Fibroblast of skin of right biceps (primary cell): ENCODE measurements around the gene ARHGAP23.
"Not testable (repeated sequence)": the region's sequence is repeated elsewhere in the genome, so short reads cannot be mapped to it uniquely, and the experiment has no call there.

Experiments
- DNase-seq: peaks from one replicate; pipeline ENCODE4 v3.0.0-alpha.2; 2013

ARHGAP23 gene

GRCh38 chr17:38491346-38492066, 63.2 kb downstream of the ARHGAP23 start:
- not testable (repeated sequence) for DNase-seq

DNA sequence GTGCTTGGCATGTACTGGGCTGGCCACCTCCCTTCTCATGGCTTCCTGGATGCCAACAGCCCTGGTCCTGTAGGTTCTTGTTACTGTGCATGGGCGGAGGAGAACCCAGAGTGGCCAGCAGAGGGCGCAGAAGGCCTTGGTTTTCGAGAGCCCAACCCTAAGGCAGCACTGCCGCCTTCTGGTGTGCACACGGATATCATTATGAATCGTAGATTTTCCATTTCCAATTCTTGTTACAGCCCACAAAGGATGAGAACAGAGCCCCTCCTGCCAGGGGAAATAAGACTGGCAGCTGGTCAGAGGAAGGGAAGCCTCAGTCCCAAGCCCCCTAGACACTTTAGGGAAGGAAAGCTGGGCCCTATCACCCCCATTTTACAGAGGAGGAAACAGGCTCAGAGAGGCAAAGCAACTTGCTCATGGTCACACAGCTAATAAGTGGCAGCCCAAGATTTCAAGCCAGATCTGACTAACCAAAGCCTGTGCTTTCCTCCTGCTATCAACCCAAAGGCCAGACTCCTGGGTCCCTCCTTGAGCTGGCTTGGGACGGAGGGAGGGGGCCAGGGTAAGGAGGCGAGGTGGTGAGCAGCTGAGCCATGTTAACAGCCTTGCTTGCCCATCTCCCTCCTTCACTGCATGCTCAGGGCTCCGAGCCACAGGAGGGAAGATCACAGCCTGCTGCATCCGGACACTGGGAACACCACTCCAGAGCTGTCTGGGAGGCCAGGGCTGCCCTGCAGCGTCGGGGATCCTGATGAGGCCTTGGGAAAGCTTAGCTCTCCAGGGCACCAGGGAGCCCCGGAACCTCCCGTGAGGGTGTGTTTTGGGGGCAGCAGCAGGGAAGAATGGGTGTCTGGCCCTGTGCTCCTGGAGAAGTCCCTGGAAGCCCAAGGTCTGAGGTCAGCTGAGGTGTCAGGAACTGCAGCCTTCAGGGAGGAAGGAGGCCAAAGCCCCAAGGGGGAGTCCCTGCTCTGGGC, 64.1 kb downstream of the ARHGAP23 start:
- peak; percentile 81 for DNase-seq

DNA sequence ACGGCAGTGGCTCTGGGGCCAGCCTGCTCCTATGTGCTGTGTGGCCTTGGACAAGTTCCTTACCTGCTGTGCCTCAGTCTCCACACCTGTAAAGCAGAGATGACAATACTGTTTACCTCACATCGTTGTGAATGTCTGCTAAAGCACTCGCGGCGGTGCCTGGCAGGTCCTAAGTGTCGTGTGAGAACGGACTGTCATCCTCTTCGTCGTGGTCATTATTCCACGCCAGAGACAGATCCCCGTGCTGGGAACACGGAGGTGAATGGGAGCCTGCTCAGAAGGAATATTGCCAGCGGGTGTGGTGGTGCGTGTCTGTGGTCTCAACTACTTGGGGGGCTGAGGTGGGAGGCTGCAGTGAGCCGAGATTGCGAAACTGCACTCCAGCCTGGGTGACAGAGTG, 65.9 kb downstream of the ARHGAP23 start:
- not testable (repeated sequence) for DNase-seq

DNA sequence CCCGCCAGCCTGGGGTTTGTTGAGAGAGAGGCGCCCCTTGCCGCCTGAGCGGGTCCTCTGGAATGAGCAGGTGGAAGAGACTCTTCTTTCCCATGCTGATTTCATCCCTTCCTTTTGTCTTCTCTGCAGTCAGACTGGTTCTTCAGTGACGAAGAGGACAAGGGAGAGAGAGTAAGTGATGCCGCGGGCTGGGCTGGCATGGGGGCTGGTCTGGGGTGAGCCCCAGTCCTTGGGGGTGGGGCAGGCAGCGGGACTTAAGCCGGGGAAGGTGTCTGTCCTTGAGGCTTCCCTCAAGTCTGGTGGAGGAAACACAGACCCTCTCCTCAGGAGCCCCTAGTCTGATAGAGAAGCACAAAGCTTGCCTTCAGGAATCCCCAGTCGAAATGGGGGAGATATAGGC, 69.4 kb downstream of the ARHGAP23 start:
- not testable (repeated sequence) for DNase-seq

DNA sequence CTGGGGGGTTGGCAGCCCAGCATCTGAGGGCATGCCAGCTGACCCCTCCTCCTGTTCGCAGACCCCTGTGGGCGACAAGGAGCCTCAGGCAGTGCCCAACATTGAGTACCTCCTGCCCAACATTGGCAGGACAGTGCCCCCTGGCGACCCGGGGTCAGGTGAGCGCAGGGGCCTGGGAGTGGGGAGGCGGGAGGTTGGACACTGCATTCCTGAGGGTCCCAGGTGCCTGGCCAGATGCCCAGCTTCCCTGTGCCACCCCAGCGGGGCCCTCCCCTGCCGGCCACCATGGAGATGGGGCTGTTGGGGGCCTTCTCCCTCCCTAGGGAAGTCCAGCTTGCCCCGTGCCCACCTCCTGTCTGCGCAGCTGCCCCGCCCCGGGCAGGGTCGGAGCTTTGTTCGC, 70.1 kb downstream of the ARHGAP23 start:
- DNase-seq, result no peak

DNA sequence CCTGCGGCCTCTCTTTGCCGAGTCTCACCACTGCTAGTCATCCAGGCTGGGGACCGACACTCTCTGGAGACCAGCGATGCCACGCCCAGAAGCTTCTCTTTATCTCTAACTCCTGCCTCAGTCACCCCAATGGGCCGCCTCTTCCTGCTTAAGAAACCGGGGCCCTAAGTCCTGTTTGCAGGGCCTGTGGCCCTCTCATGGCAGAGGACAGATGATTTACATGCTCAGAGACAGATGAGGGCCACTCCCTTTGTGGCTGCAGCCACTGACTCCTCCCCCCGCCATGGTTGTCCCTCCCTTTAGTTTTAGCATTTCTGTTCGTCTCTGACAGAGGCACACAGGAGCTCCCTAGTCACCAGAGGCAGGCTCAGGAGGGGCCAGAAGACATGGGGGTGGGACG, 71.0 kb downstream of the ARHGAP23 start:
- not testable (repeated sequence) for DNase-seq

DNA sequence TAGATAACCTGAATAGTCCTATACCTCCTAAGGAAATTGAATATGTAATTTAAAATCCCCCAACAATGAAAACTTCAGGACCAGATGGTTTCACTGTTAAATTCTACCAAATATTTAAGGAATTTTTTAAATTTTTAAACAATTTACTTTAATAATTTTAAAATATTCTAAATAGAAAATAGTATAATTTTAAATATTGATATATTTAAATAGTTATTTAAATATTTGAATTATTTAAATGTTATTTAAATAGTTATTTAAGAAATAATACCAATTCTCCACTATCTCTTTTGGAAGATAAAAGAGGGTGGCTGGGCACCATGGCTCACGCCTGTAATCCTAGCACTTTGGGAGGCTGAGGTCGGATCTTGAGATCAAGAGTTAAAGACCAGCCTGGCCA, 73.5 kb downstream of the ARHGAP23 start:
- DNase-seq, result not testable (repeated sequence)

- DNase-seq, result not testable (repeated sequence)
Measured at GRCh38 chr17:38503286-38503913, 75.1 kb downstream of the ARHGAP23 start.

GRCh38 chr17:38504216-38504615, 76.0 kb downstream of the ARHGAP23 start:
- no peak for DNase-seq

DNA sequence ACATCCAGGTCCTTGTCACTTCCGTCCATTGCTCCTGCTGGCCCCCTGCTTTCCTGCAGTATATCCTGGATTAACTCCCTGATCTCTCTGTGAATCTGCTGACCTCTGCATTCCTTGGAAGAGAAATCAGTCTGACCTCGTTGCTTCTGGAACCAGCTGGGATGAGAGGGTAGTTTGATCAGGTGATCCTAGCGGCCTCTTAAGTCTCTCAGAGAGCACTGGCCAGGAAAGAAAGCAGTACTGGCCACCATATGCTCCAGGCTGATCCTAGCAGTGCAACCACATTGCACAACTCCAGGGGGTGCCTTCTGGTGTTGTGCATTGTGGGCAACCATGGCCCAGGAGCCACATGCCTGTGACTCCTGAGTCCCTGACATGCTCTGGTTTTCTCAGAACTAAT, 79.2 kb downstream of the ARHGAP23 start:
- DNase-seq, result no peak

GRCh38 chr17:38507921-38508569, 79.8 kb downstream of the ARHGAP23 start:
- DNase-seq, result no peak

DNA sequence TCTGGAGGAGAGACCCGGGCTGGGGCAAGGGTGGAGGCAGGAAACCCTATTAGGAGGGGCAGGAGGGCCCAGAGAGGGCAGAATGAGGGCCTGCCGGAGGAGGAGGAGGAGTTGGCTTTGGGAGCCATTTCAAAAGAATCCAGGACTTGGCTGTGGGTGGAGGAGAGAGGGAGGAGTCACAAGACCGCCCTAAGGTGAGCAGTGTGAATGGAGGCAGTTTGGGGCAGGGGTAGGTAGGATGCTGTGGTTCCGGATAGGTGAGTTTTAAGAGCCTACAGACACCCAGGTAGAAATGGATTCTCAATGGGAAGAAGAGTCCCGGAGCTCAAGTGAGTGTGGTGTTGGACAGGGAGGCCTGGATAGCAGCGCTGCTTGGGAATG, 80.3 kb downstream of the ARHGAP23 start:
- no peak for DNase-seq

GRCh38 chr17:38508954-38509771, 80.9 kb downstream of the ARHGAP23 start:
- DNase-seq, result peak; percentile 93

GRCh38 chr17:38509772-38510420, 81.6 kb downstream of the ARHGAP23 start:
- peak; percentile 31 for DNase-seq

- DNase-seq, result peak; percentile 61
Measured at GRCh38 chr17:38510421-38511149, 82.3 kb downstream of the ARHGAP23 start.

DNA sequence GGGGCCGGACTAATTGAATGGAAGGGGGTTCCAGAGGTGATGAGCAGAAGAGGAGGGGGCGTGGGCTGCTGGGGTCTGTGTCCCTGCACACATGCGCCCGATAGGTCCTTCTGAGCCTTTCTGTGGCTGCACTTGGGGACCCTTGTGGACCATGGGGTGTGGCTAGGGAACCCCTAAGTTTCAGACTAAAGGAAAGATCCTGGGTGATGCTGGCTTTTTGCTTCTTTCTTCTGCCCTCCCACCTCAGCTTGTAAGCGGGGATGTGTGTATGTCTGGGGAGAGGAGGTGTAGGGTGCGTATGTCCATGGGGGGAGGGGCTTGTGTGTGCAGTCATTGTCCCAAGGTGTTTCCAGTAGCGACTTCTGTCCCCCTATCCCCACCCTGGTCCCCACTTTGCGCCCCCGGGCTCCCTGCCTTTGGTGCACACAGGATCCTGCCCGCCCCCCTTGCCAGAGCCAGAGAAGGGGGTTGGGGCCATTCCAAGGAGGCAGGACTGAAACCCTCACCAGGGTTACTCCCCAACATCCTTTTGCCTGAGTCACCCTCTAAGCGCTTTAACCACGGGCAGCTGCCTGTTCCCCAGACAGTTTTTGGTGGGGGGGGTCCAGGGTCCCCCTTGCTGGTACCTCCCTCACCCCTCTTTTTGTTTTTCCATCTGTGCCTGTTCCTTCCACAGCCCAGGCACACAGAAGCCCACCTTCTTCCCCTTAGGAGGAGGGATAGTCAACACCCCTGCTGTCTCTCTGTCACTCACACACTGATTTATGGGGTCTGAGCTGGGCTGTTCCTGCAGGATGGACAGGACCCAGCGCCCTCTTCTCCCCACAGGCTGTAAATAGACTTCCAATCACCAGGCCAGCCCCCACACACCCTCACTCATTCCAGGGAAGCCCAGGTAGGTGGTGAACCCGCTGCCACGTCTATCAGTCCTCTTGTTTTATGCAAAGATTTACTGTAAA, 83.2 kb downstream of the ARHGAP23 start:
- DNase-seq, result peak; percentile 84

DNA sequence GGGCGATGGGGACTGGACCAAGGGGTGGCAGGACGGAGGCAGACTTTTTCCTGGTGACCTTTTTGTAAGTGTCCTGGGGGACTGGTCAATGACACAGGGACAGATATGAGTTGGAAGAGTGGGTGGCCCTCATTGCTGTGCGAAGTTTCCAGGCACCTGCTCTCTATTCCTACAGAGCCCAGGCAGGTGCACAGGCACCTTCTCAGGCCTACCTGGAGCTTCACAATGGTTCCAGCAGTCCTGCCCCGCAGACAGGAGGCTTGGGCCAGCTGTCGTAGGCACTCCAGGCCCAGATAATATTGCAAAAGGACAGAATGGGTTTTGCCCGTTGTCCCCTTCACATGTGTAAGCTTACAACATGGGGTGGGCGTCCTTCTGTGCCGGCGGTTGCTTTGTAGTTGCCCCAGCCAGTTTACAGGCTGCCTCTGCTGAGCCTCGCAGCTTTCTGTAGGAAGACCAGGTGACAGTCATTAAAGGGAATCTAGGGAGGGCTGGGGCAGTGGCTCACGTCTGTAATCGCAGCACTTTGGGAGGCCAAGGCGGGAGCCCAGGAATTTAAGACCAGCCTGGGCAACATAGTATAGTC, 84.3 kb downstream of the ARHGAP23 start:
- DNase-seq, result no peak

- DNase-seq, result not testable (repeated sequence)
Measured at GRCh38 chr17:38526526-38526925, 98.3 kb downstream of the ARHGAP23 start.

DNA sequence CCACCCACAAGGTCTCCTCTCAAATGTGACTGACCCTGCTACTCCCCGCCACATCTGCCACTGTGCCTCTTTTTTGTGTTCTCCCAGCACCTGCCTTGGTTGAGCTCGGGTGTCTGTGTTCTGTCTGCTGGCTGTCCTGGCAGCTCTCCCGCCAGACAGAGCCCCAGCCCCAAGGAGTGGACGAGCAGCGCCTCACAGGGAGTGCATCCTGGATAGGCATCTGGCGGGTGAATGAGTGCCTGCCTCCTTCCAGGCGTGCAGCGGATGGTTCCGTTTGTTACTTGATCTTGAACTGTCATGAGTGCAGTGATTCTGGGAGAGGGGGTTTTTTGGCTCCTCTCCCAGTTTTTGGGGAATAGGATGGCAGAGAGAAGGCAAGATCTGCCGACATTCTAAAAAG, 99.9 kb downstream of the ARHGAP23 start:
- DNase-seq, result not testable (repeated sequence)
